Adipocyte (in vitro differentiated cells): ENCODE data around the gene DSC1.
"Not testable (repeated sequence)": the region's sequence is repeated elsewhere in the genome, so short reads cannot be mapped to it uniquely, and the experiment has no call there.

Experiments used
- DNase-seq: peaks from one replicate; pipeline ENCODE4 v3.0.0-alpha.2; 2015; ENCODE audit warnings: low read depth
- H3K27me3 ChIP-seq: replicated peaks from 2 replicates; pipeline ENCODE4 v1.7.0; 2013; ENCODE audit warnings: mild to moderate bottlenecking, low read length, moderate library complexity; ENCODE audit not compliant: control insufficient read depth, insufficient read depth
- H3K36me3 ChIP-seq: 2 replicates; pipeline ENCODE4 v1.7.0; 2013; ENCODE audit warnings: low read length, mild to moderate bottlenecking, moderate library complexity; ENCODE audit not compliant: control insufficient read depth, insufficient read depth, severe bottlenecking
- H3K4me1 ChIP-seq: 2 replicates; pipeline ENCODE4 v1.7.0; 2013; ENCODE audit warnings: mild to moderate bottlenecking, low read length, moderate library complexity; ENCODE audit not compliant: control insufficient read depth, insufficient read depth
- H3K4me3 ChIP-seq: 2 replicates; pipeline ENCODE4 v1.7.0; 2013; ENCODE audit warnings: mild to moderate bottlenecking, low read length, moderate library complexity
- H3K9ac ChIP-seq: 2 replicates; pipeline ENCODE4 v1.7.0; 2013; ENCODE audit warnings: mild to moderate bottlenecking, low read length, moderate library complexity
- H3K9me3 ChIP-seq: 2 replicates; pipeline ENCODE4 v1.7.0; 2013; ENCODE audit warnings: mild to moderate bottlenecking, low read length, moderate library complexity; ENCODE audit not compliant: control insufficient read depth

The DSC1 gene

GRCh38 chr18:31203096-31203793 is 40.6 kb upstream of the DSC1 start:
- H3K9ac ChIP-seq = no peak overlapping the region
- no peak overlapping the region for H3K4me3 ChIP-seq
- no peaks in the 10 kb centered on the region for H3K9me3 ChIP-seq
- no peaks in the 10 kb centered on the region for H3K27me3 ChIP-seq
- DNase-seq = no peak
- no peaks in the 10 kb centered on the region for H3K4me1 ChIP-seq
- H3K36me3 ChIP-seq = no peaks in the 10 kb centered on the region

DNA sequence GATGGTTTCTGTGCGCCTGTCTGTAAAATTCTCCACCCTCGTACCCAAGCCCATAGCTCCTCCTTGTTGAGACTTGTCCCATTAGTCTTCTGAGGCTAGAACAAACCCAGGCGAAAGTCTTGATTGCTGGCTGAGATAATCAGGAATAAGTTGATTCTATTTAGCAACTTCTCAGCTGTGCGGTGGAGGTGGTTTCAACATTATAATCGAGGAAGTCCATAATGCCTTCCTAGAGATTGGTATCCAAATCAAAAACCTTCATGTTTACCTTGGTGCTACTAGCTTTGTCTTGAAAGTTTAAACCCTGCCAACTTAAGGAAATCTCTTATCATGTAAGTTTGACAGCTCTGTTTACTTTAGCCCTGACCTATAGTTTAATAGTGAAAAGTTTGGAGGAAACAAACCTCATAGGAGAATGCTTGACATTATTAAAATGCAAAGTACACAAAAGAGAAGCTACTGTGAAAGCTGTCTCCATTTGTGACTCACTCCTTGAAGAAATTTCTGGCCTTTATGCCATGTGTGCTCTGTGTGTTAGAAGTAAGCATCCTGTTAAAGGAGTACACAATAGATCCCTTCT is 36.6 kb upstream of the DSC1 start:
- no peaks in the 10 kb centered on the region for H3K4me1 ChIP-seq
- H3K27me3 ChIP-seq = no peaks in the 10 kb centered on the region
- no peak for DNase-seq
- no peaks in the 10 kb centered on the region for H3K9me3 ChIP-seq
- no peak overlapping the region for H3K9ac ChIP-seq
- no peak overlapping the region for H3K4me3 ChIP-seq
- no peaks in the 10 kb centered on the region for H3K36me3 ChIP-seq

DNA sequence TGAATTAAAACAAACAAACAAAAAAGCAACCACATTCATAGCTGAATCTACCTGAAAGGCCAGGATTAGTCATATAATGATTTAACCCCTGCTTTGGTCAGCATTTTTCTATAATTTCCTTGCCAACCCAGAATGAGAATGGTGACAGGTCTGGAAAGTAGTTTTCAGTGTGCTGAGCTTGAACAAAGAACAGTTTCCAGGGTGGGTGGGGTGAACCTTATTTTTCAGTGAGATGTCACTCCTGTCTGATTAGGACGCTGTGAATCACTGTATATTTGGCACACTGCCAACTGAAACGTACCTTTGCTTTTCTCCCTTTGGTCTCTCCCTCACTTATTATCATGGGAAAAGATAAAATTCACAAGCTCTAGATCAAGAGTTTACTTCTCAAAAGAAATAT is 35.0 kb upstream of the DSC1 start:
- Histone ChIP-seq H3K36me3 (no peaks in the 10 kb centered on the region), H3K9ac (no peak overlapping the region), H3K4me3 (no peak overlapping the region), H3K9me3 (no peaks in the 10 kb centered on the region), H3K27me3 (no peaks in the 10 kb centered on the region), H3K4me1 (no peaks in the 10 kb centered on the region)
- DNase-seq = no peak

GRCh38 chr18:31195063-31195462 is 32.4 kb upstream of the DSC1 start:
- no peaks in the 10 kb centered on the region for H3K4me1 ChIP-seq

DNA sequence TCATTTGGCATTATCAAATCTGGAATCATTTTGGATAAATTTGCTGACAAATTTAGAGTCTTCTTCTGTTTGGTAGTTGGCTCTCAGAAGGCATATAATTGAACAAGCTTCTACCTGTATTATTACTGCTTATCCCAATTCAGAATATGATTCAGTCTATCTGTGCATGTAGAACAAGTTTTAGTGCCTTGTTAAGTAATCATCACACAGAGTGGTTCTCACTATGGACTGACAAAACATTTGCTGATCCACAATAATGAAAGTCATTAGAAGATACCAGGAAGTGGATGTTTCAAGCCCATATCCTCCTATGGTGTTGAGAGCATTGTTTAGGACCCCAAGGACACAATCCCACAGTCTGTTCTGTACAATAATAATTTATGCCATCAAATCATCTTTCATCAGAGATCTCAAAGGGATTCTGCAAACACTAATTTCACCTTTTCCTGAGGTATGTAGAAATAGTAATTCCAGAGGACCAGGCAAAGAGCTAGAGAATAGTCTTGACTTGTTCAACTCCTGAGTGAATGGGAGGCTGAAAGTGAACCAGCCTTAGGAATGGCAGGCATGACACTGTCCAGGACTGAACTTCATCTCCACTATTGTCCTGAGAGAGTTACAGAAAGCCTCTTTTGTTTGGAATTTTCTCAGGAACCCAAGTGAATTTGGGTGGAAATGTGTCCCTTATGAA is 29.6 kb upstream of the DSC1 start:
- Histone ChIP-seq H3K36me3 (no peaks in the 10 kb centered on the region), H3K9ac (no peak overlapping the region), H3K9me3 (no peaks in the 10 kb centered on the region), H3K4me3 (no peak overlapping the region), H3K27me3 (no peaks in the 10 kb centered on the region), H3K4me1 (no peaks in the 10 kb centered on the region)
- DNase-seq = no peak

More at GRCh38 chr18:31195063-31195462, 32.4 kb upstream of the DSC1 start:
- DNase-seq = no peak
- Histone ChIP-seq H3K27me3 (no peaks in the 10 kb centered on the region), H3K9ac (no peak overlapping the region), H3K4me3 (no peak overlapping the region), H3K36me3 (no peaks in the 10 kb centered on the region), H3K9me3 (no peaks in the 10 kb centered on the region)

- no peaks in the 10 kb centered on the region for H3K9me3 ChIP-seq
- no peaks in the 10 kb centered on the region for H3K27me3 ChIP-seq
- H3K9ac ChIP-seq = no peak overlapping the region
- no peak overlapping the region for H3K4me3 ChIP-seq
- no peaks in the 10 kb centered on the region for H3K36me3 ChIP-seq
- DNase-seq = no peak
- H3K4me1 ChIP-seq = no peaks in the 10 kb centered on the region
Measured at GRCh38 chr18:31190919-31191318, 28.3 kb upstream of the DSC1 start.

GRCh38 chr18:31189757-31190156 is 27.1 kb upstream of the DSC1 start:
- no peaks in the 10 kb centered on the region for H3K4me1 ChIP-seq
- no peak overlapping the region for H3K9ac ChIP-seq
- no peaks in the 10 kb centered on the region for H3K9me3 ChIP-seq
- H3K36me3 ChIP-seq = no peaks in the 10 kb centered on the region
- H3K4me3 ChIP-seq = no peak overlapping the region
- no peaks in the 10 kb centered on the region for H3K27me3 ChIP-seq
- no peak for DNase-seq

DNA sequence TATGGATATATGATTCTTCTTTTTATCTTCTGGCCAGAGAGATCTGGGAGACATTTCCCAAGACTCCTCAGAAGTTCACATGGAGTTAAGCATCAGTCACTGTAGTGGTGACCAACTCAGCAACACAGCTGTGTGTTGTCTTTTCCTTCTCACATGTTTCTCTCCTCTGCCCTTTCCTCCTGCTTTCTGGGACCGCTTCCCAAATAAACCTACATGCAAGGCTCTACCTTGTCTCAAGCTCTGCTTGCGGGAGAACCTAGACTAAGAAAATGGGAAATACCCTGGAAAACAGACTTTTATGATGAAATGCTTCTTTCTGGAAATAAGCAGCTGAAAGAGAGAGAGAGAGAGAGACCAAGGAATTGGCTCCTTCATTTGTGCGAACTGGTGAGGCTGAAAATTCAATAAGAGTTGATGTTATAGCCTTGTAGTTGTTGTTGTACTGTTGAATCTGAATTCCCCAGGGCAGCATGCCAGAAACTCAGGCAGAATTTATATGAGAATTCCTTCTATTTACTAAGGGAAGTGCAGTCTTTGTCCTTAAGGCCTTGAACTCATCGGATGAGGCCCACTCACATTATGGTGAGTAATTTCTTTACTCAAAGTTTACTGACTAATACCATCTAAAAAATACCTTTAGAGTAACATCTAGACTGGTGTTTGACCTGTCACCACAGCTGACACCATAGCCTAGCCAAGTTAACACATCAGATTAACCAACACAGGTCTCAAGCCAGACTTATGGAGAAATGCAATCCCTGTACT is 22.7 kb upstream of the DSC1 start:
- no peak for DNase-seq
- Histone ChIP-seq H3K27me3 (no peaks in the 10 kb centered on the region), H3K9ac (no peak overlapping the region), H3K9me3 (peaks cover 3% of the 10 kb centered on the region), H3K4me1 (no peaks in the 10 kb centered on the region), H3K36me3 (no peaks in the 10 kb centered on the region), H3K4me3 (no peak overlapping the region)

GRCh38 chr18:31183302-31183701 is 20.6 kb upstream of the DSC1 start:
- no peaks in the 10 kb centered on the region for H3K27me3 ChIP-seq
- H3K9me3 ChIP-seq = peaks cover 3% of the 10 kb centered on the region
- DNase-seq = no peak
- H3K4me3 ChIP-seq = no peak overlapping the region
- no peak overlapping the region for H3K9ac ChIP-seq
- no peaks in the 10 kb centered on the region for H3K4me1 ChIP-seq
- H3K36me3 ChIP-seq = no peaks in the 10 kb centered on the region

GRCh38 chr18:31177369-31177768 is 14.7 kb upstream of the DSC1 start:
- not testable (repeated sequence) for H3K9me3 ChIP-seq, H3K4me1 ChIP-seq, H3K4me3 ChIP-seq, H3K9ac ChIP-seq, H3K36me3 ChIP-seq, H3K27me3 ChIP-seq, DNase-seq

- H3K9me3 ChIP-seq = no peaks in the 10 kb centered on the region
- H3K4me3 ChIP-seq = no peak overlapping the region
- H3K4me1 ChIP-seq = no peaks in the 10 kb centered on the region
- DNase-seq = no peak
- no peaks in the 10 kb centered on the region for H3K36me3 ChIP-seq
- H3K27me3 ChIP-seq = no peaks in the 10 kb centered on the region
- H3K9ac ChIP-seq = no peak overlapping the region
Measured at GRCh38 chr18:31176531-31176930, 13.9 kb upstream of the DSC1 start.
